Sigmoid colon (tissue), 4 donors: ENCODE results near the gene LPGAT1.

ENCODE experiments used
- POLR2A ChIP-seq, 2 donors: fragments of 450-650 bp; IDR thresholded peaks; one replicate each; pipeline ENCODE4 v1.6.1; 2016; ENCODE audit warnings: antibody characterized with exemption in 2 of 2, mild to moderate bottlenecking in 2 of 2, moderate library complexity in 2 of 2
- POLR2AphosphoS5 ChIP-seq, 4 donors: sonication (generic); formaldehyde crosslinking; IDR thresholded peaks; one replicate each; pipeline ENCODE4 v1.6.1; 2017; ENCODE audit warnings: antibody characterized with exemption in 4 of 4
- TF ChIP-seq, protein P1 (sequence below), 4 experiments: fragments of 450-650 bp in 3 of 4; fragments of 200-600 bp in 1 of 4; IDR thresholded peaks; one replicate each; pipeline ENCODE4 v1.5.1; 2016 to 2019; ENCODE audit warnings: antibody characterized with exemption in 4 of 4, mild to moderate bottlenecking in 3 of 4, moderate library complexity in 2 of 4

DNA sequence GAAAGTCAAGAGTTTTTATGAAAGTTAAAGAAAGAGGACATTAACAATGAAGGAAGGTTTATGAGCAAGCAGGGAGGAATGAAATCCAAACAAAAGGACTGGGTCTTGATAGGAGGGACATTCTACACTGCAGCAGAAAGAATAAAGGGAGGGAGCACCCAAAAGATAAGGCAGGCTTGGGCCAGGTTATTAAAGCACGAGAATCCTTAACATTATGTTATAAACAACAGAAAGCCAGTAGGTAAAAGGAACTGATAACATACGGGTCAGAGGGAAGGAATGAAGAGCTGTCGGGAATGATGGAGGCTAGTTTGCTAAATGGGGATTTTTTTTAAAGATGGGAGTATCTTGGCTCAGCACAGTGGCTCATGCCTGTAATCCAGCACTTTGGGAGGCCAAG lies 19.4 kb downstream of the LPGAT1 start:
- TF ChIP-seq, protein P1, sequence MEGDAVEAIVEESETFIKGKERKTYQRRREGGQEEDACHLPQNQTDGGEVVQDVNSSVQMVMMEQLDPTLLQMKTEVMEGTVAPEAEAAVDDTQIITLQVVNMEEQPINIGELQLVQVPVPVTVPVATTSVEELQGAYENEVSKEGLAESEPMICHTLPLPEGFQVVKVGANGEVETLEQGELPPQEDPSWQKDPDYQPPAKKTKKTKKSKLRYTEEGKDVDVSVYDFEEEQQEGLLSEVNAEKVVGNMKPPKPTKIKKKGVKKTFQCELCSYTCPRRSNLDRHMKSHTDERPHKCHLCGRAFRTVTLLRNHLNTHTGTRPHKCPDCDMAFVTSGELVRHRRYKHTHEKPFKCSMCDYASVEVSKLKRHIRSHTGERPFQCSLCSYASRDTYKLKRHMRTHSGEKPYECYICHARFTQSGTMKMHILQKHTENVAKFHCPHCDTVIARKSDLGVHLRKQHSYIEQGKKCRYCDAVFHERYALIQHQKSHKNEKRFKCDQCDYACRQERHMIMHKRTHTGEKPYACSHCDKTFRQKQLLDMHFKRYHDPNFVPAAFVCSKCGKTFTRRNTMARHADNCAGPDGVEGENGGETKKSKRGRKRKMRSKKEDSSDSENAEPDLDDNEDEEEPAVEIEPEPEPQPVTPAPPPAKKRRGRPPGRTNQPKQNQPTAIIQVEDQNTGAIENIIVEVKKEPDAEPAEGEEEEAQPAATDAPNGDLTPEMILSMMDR (IDR thresholded peaks at IDR 0.05): no peak
- TF ChIP-seq POLR2A (IDR thresholded peaks at IDR 0.05) (no peak), POLR2AphosphoS5 (IDR thresholded peaks at IDR 0.05) (no peak)
